ENCODE results near the gene CACNA2D4. TPM values are rescaled to one million over a fixed set of nuclear protein-coding genes. Genes with fewer than 3 reads are reported as not detected.

The CACNA2D4 gene
- total RNA-seq, 4 donors from 2014 or later, result 0.27 to 3.1 (median 0.92) TPM

GRCh38 chr12:1778911-1779310, 139.5 kb downstream of the CACNA2D4 start:
- DNase-seq, result no peak
- H3K27ac ChIP-seq, result no peak overlapping the region
- H3K4me3 ChIP-seq, result no peak overlapping the region
- TF ChIP-seq CTCF (IDR thresholded peaks at IDR 0.05) (no peak), POLR2A (IDR thresholded peaks at IDR 0.05) (no peak)
- 44 to 57% methylated on average over 4 of the region's 4 CpGs for WGBS, 2 donors
- intact Hi-C loops (cut with DNase I), result no loop called here
- no peaks in the 10 kb centered on the region for H3K27me3 ChIP-seq
- peaks cover 10 to 30% (median 12%) of the 10 kb centered on the region in 3 donors for H3K4me1 ChIP-seq
- H3K9me3 ChIP-seq, result no peaks in the 10 kb centered on the region
- H3K36me3 ChIP-seq, result peaks cover 0 to 77% (median 0%) of the 10 kb centered on the region in 3 donors

- Histone ChIP-seq H3K4me3 (no peak overlapping the region), H3K27me3 (no peaks in the 10 kb centered on the region), H3K9me3 (no peaks in the 10 kb centered on the region), H3K36me3 (peaks cover 0 to 77% (median 0%) of the 10 kb centered on the region in 3 donors), H3K4me1 (peaks cover 10 to 30% (median 12%) of the 10 kb centered on the region in 3 donors), H3K27ac (no peak overlapping the region)
- intact Hi-C loops (cut with DNase I), result no loop called here
- TF ChIP-seq CTCF (IDR thresholded peaks at IDR 0.05), result no peak
- TF ChIP-seq POLR2A (IDR thresholded peaks at IDR 0.05), result no peak
- no peak for DNase-seq
- 71 to 83% methylated on average over 5 of the region's 5 CpGs for WGBS, 2 donors
Measured at GRCh38 chr12:1777798-1778197, 140.7 kb downstream of the CACNA2D4 start.

GRCh38 chr12:1776170-1776921, 142.1 kb downstream of the CACNA2D4 start:
- Histone ChIP-seq H3K27me3 (no peaks in the 10 kb centered on the region), H3K27ac (no peak overlapping the region), H3K36me3 (peaks cover 0 to 71% (median 0%) of the 10 kb centered on the region in 3 donors), H3K4me1 (peaks cover 10 to 30% (median 12%) of the 10 kb centered on the region in 3 donors), H3K9me3 (no peaks in the 10 kb centered on the region), H3K4me3 (no peak overlapping the region)
- no peak for DNase-seq
- no peak for TF ChIP-seq CTCF (IDR thresholded peaks at IDR 0.05)
- TF ChIP-seq POLR2A (IDR thresholded peaks at IDR 0.05), result no peak
- intact Hi-C loops (cut with DNase I), result no loop called here
- 23 to 43% methylated on average over 3 to 4 of the region's 4 CpGs for WGBS, 2 donors

- peaks cover 4 to 20% (median 10%) of the 10 kb centered on the region in 3 donors for H3K4me1 ChIP-seq
- H3K27ac ChIP-seq, result no peak overlapping the region
- H3K9me3 ChIP-seq, result no peaks in the 10 kb centered on the region
- H3K36me3 ChIP-seq, result peaks cover 0 to 68% (median 0%) of the 10 kb centered on the region in 3 donors
- 76 to 87% methylated on average over 4 of the region's 4 CpGs for WGBS, 2 donors
- no peak for TF ChIP-seq POLR2A (IDR thresholded peaks at IDR 0.05)
- TF ChIP-seq CTCF (IDR thresholded peaks at IDR 0.05), result no peak
- H3K27me3 ChIP-seq, result no peaks in the 10 kb centered on the region
- no peak for DNase-seq
- intact Hi-C loops (cut with DNase I), result no loop called here
- H3K4me3 ChIP-seq, result no peak overlapping the region
Measured at GRCh38 chr12:1773937-1774655, 144.4 kb downstream of the CACNA2D4 start.
